Neural progenitor cell (in vitro differentiated cells): ENCODE measurements around the gene TRIP12. TPM values are rescaled to one million over a fixed set of nuclear protein-coding genes. Genes with fewer than 3 reads are reported as not detected.

ENCODE experiments used
- DNase-seq: peaks from one replicate; pipeline ENCODE4 v3.0.0-alpha.2; 2016; ENCODE audit warnings: low spot score
- H2AFZ ChIP-seq: fragments of 200-600 bp; sonication (generic); replicated peaks from 2 replicates; pipeline ENCODE4 v1.6.1; 2016; ENCODE audit warnings: antibody characterized with exemption
- H3F3A ChIP-seq: fragments of 200-600 bp; sonication (generic); 2 replicates; pipeline ENCODE4 v1.6.1; 2016; ENCODE audit warnings: antibody characterized with exemption, low read depth
- H3K27ac ChIP-seq: fragments of 200-600 bp; sonication (generic); 2 replicates; pipeline ENCODE4 v1.5.1; 2016; ENCODE audit warnings: mild to moderate bottlenecking
- H3K27me3 ChIP-seq: fragments of 200-600 bp; sonication (generic); 2 replicates; pipeline ENCODE4 v1.6.1; 2016; ENCODE audit warnings: mild to moderate bottlenecking, moderate library complexity
- H3K36me3 ChIP-seq: fragments of 200-600 bp; sonication (generic); 2 replicates; pipeline ENCODE4 v1.5.1; 2016
- H3K4me1 ChIP-seq: fragments of 200-600 bp; sonication (generic); 2 replicates; pipeline ENCODE4 v1.6.1; 2016; ENCODE audit warnings: mixed run types
- H3K4me2 ChIP-seq: fragments of 200-600 bp; sonication (generic); 2 replicates; pipeline ENCODE4 v1.6.1; 2016
- H3K4me3 ChIP-seq: fragments of 200-600 bp; sonication (generic); 2 replicates; pipeline ENCODE4 v1.5.1; 2016
- H3K79me2 ChIP-seq: fragments of 200-600 bp; sonication (generic); 2 replicates; pipeline ENCODE4 v1.6.1; 2016; ENCODE audit warnings: low read depth
- H3K9ac ChIP-seq: fragments of 200-600 bp; sonication (generic); 2 replicates; pipeline ENCODE4 v1.6.1; 2016
- H3K9me3 ChIP-seq: fragments of 200-600 bp; sonication (generic); 2 replicates; pipeline ENCODE4 v1.5.1; 2016; ENCODE audit warnings: low read depth
- H4K20me1 ChIP-seq: fragments of 200-600 bp; sonication (generic); 2 replicates; pipeline ENCODE4 v1.6.1; 2016; ENCODE audit warnings: low read depth
- H3K27ac Mint-ChIP-seq: 3 replicates; pipeline ENCODE4 v1.8.0; 2021; ENCODE audit warnings: mixed read lengths
- H3K27me3 Mint-ChIP-seq: 2 replicates; pipeline ENCODE4 v1.8.0; 2022; ENCODE audit warnings: low read depth, mild to moderate bottlenecking, inconsistent platforms, moderate library complexity, mixed read lengths; ENCODE audit not compliant: insufficient read depth
- H3K36me3 Mint-ChIP-seq: 3 replicates; pipeline ENCODE4 v1.8.0; 2021; ENCODE audit warnings: mixed read lengths
- H3K4me1 Mint-ChIP-seq: 3 replicates; pipeline ENCODE4 v1.8.0; 2021; ENCODE audit warnings: mixed read lengths
- H3K4me3 Mint-ChIP-seq: 3 replicates; pipeline ENCODE4 v1.8.0; 2021; ENCODE audit warnings: mild to moderate bottlenecking, moderate library complexity, mixed read lengths
- H3K9me3 Mint-ChIP-seq: 3 replicates; pipeline ENCODE4 v1.8.0; 2020; ENCODE audit warnings: mixed read lengths
- CTCF ChIP-seq: fragments of 200-600 bp; sonication (generic); IDR thresholded peaks from 2 replicates; pipeline ENCODE4 v1.5.1; 2017; ENCODE audit warnings: antibody characterized with exemption, mild to moderate bottlenecking
- EZH2 ChIP-seq: fragments of 200-600 bp; sonication (generic); IDR thresholded peaks from 2 replicates; pipeline ENCODE4 v1.6.1; 2017; ENCODE audit warnings: antibody characterized with exemption, mild to moderate bottlenecking, moderate library complexity
- EZH2phosphoT487 ChIP-seq: fragments of 200-600 bp; sonication (generic); IDR thresholded peaks from 2 replicates; pipeline ENCODE4 v1.6.1; 2017; ENCODE audit warnings: antibody characterized with exemption
- total RNA-seq: library from RNA; depleted of rRNA; stranded (reverse); fragments of >200 nt; gene quantifications from 2 replicates; pipeline ENCODE4 v1.2.3, GENCODE V29; 2015; ENCODE audit warnings: low replicate concordance

Gene TRIP12
- total RNA-seq, 1 donor from 2014 or later, result 157 TPM

GRCh38 chr2:229914171-229914570, 7.6 kb downstream of the TRIP12 start:
- no peak overlapping the region for H3K4me3 Mint-ChIP-seq

GRCh38 chr2:229910832-229911412, 10.9 kb downstream of the TRIP12 start:
- Mint-ChIP-seq H3K27ac (no peak overlapping the region), H3K36me3 (peaks cover 13% of the 10 kb centered on the region), H3K27me3 (no peaks in the 10 kb centered on the region), H3K4me3 (no peak overlapping the region), H3K4me1 (peaks cover 4% of the 10 kb centered on the region), H3K9me3 (no peaks in the 10 kb centered on the region)
- H2AFZ ChIP-seq, result no peak overlapping the region
- no peaks in the 10 kb centered on the region for H3F3A ChIP-seq
- peaks cover 92% of the 10 kb centered on the region for H4K20me1 ChIP-seq
- TF ChIP-seq CTCF (peak; percentile 46), EZH2 (no peak)
- H3K4me2 ChIP-seq, result no peak overlapping the region
- no peak overlapping the region for H3K9ac ChIP-seq
- no peaks in the 10 kb centered on the region for H3K9me3 ChIP-seq
- H3K79me2 ChIP-seq, result peaks cover 100% of the 10 kb centered on the region
- no peak overlapping the region for H3K4me3 ChIP-seq
- peak; percentile 45 for DNase-seq
- no peaks in the 10 kb centered on the region for H3K27me3 ChIP-seq
- peaks cover 4% of the 10 kb centered on the region for H3K36me3 ChIP-seq
- H3K27ac ChIP-seq, result no peak overlapping the region
- peaks cover 9% of the 10 kb centered on the region for H3K4me1 ChIP-seq

More at GRCh38 chr2:229914171-229914570, 7.6 kb downstream of the TRIP12 start:
- no peaks in the 10 kb centered on the region for H3K36me3 ChIP-seq
- no peaks in the 10 kb centered on the region for H3F3A ChIP-seq
- Mint-ChIP-seq H3K27me3 (no peaks in the 10 kb centered on the region), H3K27ac (no peak overlapping the region), H3K4me1 (peaks cover 4% of the 10 kb centered on the region), H3K9me3 (no peaks in the 10 kb centered on the region), H3K36me3 (peaks cover 14% of the 10 kb centered on the region)
- no peak overlapping the region for H3K4me2 ChIP-seq
- H3K27me3 ChIP-seq, result no peaks in the 10 kb centered on the region
- H4K20me1 ChIP-seq, result peaks cover 87% of the 10 kb centered on the region
- H3K27ac ChIP-seq, result no peak overlapping the region
- no peaks in the 10 kb centered on the region for H3K9me3 ChIP-seq
- no peak for TF ChIP-seq EZH2
- no peak for TF ChIP-seq CTCF
- TF ChIP-seq EZH2phosphoT487, result no peak
- H3K4me3 ChIP-seq, result no peak overlapping the region
- H3K4me1 ChIP-seq, result peaks cover 10% of the 10 kb centered on the region
- DNase-seq, result no peak
- H3K79me2 ChIP-seq, result peaks cover 100% of the 10 kb centered on the region
- H3K9ac ChIP-seq, result no peak overlapping the region
- H2AFZ ChIP-seq, result no peak overlapping the region

GRCh38 chr2:229910147-229910831, 11.5 kb downstream of the TRIP12 start:
- Histone ChIP-seq H3K4me1 (peaks cover 9% of the 10 kb centered on the region), H2AFZ (no peak overlapping the region), H3K27me3 (no peaks in the 10 kb centered on the region), H3K4me3 (no peak overlapping the region), H3K4me2 (no peak overlapping the region), H3K9me3 (no peaks in the 10 kb centered on the region), H3K27ac (no peak overlapping the region), H3K9ac (no peak overlapping the region), H4K20me1 (peaks cover 93% of the 10 kb centered on the region), H3F3A (no peaks in the 10 kb centered on the region), H3K79me2 (peaks cover 100% of the 10 kb centered on the region), H3K36me3 (peaks cover 4% of the 10 kb centered on the region)
- Mint-ChIP-seq H3K27me3 (no peaks in the 10 kb centered on the region), H3K4me3 (no peak overlapping the region), H3K27ac (no peak overlapping the region), H3K9me3 (no peaks in the 10 kb centered on the region), H3K36me3 (peaks cover 13% of the 10 kb centered on the region), H3K4me1 (peaks cover 4% of the 10 kb centered on the region)
- TF ChIP-seq EZH2 (no peak), EZH2phosphoT487 (no peak), CTCF (no peak)
- DNase-seq, result no peak
